Osteocyte (in vitro differentiated cells): ENCODE results near the gene BST1. TPM values are rescaled to one million over a fixed set of nuclear protein-coding genes. Genes with fewer than 3 reads are reported as not detected.

ENCODE experiments used
- DNase-seq: peaks from one replicate; pipeline ENCODE4 v3.0.0; 2021; ENCODE audit warnings: mixed read lengths; ENCODE audit not compliant: unreplicated experiment; ENCODE audit errors: extremely low spot score
- H3K27ac Mint-ChIP-seq: one replicate; pipeline ENCODE4 v1.8.0; 2021; ENCODE audit warnings: mild to moderate bottlenecking, mixed read lengths; ENCODE audit not compliant: unreplicated experiment
- H3K27me3 Mint-ChIP-seq: one replicate; pipeline ENCODE4 v1.8.0; 2021; ENCODE audit warnings: mixed read lengths; ENCODE audit not compliant: unreplicated experiment
- H3K36me3 Mint-ChIP-seq: one replicate; pipeline ENCODE4 v1.8.0; 2021; ENCODE audit warnings: mixed read lengths; ENCODE audit not compliant: unreplicated experiment
- H3K4me1 Mint-ChIP-seq: one replicate; pipeline ENCODE4 v1.8.0; 2021; ENCODE audit warnings: mixed read lengths; ENCODE audit not compliant: unreplicated experiment
- H3K4me3 Mint-ChIP-seq: one replicate; pipeline ENCODE4 v1.8.0; 2021; ENCODE audit warnings: mild to moderate bottlenecking, moderate library complexity, mixed read lengths; ENCODE audit not compliant: unreplicated experiment
- H3K9me3 Mint-ChIP-seq: one replicate; pipeline ENCODE4 v1.8.0; 2021; ENCODE audit warnings: mixed read lengths; ENCODE audit not compliant: unreplicated experiment
- total RNA-seq: library from RNA; stranded (reverse); gene quantifications from 2 replicates; pipeline ENCODE4 v1.2.1, GENCODE V29; 2021
- TF ChIP-seq, protein P1 (sequence below): fragments of 200-600 bp; sonication (generic); IDR thresholded peaks from 2 replicates; pipeline ENCODE4 v1.5.0; 2021; ENCODE audit warnings: antibody characterized with exemption, mild to moderate bottlenecking, moderate library complexity

The BST1 gene
- total RNA-seq, 1 donor from 2014 or later = 0.54 TPM

DNA sequence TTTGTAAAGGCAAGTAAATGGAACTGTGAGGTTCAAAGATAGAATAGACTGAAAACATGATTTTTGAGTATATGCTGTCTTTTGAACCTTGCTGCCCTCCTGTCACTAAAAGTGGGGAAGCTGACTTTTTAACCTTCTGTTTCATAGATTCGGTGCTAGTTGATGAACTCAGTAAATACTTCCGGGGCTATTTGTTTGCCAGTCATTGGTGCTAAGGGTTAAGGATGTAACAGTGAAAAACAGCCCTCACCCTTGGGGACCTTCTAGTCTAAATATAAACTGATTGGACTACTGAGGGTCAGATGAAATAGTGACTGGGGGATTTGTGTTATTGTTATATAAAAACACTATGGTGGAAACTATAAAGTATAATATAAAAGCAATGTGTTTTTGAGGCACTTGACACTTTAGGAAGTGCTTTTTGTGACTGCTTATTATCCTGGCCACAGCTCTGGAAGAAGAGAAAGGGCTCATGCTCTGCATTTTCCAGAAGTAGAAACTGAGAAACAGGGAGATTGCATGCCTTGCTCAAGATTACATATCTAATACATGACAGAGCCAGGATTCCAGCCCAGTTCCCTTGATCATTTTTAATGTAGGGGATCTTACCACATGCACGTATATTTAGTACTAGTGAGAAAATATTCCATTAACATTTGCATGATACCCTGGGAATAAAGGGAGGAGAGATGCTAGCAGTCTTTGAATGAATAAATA is 3.9 kb downstream of the BST1 start:
- Mint-ChIP-seq H3K4me1 (peaks cover 20% of the 10 kb centered on the region), H3K9me3 (no peaks in the 10 kb centered on the region), H3K4me3 (no peak overlapping the region), H3K36me3 (no peaks in the 10 kb centered on the region), H3K27ac (peak overlapping the region; percentile 9), H3K27me3 (no peaks in the 10 kb centered on the region)
- no peak for DNase-seq
- TF ChIP-seq, protein P1, sequence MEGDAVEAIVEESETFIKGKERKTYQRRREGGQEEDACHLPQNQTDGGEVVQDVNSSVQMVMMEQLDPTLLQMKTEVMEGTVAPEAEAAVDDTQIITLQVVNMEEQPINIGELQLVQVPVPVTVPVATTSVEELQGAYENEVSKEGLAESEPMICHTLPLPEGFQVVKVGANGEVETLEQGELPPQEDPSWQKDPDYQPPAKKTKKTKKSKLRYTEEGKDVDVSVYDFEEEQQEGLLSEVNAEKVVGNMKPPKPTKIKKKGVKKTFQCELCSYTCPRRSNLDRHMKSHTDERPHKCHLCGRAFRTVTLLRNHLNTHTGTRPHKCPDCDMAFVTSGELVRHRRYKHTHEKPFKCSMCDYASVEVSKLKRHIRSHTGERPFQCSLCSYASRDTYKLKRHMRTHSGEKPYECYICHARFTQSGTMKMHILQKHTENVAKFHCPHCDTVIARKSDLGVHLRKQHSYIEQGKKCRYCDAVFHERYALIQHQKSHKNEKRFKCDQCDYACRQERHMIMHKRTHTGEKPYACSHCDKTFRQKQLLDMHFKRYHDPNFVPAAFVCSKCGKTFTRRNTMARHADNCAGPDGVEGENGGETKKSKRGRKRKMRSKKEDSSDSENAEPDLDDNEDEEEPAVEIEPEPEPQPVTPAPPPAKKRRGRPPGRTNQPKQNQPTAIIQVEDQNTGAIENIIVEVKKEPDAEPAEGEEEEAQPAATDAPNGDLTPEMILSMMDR = no peak

DNA sequence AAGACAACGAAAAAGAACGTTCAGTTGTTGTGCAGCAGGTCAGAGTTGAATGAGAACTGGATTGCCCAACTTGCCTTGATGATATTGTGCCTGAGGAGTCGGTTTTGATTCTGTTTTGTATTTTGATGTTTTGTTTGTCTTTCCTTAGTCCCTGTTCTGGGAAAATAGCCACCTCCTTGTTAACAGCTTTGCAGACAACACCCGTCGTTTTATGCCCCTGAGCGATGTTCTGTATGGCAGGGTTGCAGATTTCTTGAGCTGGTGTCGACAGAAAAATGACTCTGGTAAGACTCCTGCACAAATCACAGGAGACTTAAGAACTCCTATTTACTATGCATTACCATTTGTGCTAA is 4.5 kb downstream of the BST1 start:
- H3K27ac Mint-ChIP-seq = peak overlapping the region; percentile 9
- no peaks in the 10 kb centered on the region for H3K36me3 Mint-ChIP-seq
- TF ChIP-seq, protein P1 = no peak
- DNase-seq = no peak
- peaks cover 20% of the 10 kb centered on the region for H3K4me1 Mint-ChIP-seq
- H3K27me3 Mint-ChIP-seq = no peaks in the 10 kb centered on the region
- no peaks in the 10 kb centered on the region for H3K9me3 Mint-ChIP-seq
- H3K4me3 Mint-ChIP-seq = no peak overlapping the region

DNA sequence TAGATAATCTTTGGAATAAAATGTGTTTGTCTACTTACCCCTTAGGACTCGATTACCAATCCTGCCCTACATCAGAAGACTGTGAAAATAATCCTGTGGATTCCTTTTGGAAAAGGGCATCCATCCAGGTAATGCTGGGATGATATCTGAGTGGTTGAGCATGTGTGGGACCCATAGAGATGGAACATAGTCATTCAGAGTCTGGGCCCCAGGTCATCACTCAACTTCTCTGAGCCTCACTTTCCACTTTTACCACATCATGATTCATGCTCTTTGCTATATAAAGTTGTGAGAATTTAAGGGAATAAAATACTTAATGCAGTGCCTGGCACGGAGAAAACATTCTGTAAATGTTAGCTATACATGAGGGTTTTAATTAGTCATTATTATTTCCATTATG is 8.9 kb downstream of the BST1 start:
- Mint-ChIP-seq H3K27ac (no peak overlapping the region), H3K4me1 (peaks cover 35% of the 10 kb centered on the region), H3K9me3 (no peaks in the 10 kb centered on the region), H3K36me3 (no peaks in the 10 kb centered on the region), H3K27me3 (no peaks in the 10 kb centered on the region), H3K4me3 (no peak overlapping the region)
- TF ChIP-seq, protein P1 = no peak
- no peak for DNase-seq

DNA sequence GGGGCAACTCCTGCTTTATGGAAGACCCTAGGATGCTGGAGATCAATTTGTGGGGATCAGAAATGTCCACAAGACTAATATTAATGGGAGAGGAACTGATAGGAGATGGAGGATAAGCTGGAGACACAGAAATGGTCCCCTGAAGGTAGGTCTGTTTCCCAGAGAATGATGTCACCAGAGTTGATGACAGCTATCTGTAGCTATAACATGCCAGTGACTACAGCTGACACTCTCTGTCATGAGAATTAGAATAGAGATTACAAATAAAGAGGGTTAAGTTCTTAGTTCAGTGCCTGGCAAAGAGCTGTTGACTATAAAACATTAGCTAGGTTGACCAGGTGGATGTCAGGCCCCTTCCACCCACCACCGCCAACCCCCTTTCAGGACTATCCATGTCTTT is 9.3 kb downstream of the BST1 start:
- no peak for DNase-seq
- H3K4me1 Mint-ChIP-seq = peaks cover 35% of the 10 kb centered on the region
- no peak overlapping the region for H3K27ac Mint-ChIP-seq
- H3K27me3 Mint-ChIP-seq = no peaks in the 10 kb centered on the region
- no peaks in the 10 kb centered on the region for H3K36me3 Mint-ChIP-seq
- TF ChIP-seq, protein P1 = no peak
- H3K9me3 Mint-ChIP-seq = no peaks in the 10 kb centered on the region
- no peak overlapping the region for H3K4me3 Mint-ChIP-seq

DNA sequence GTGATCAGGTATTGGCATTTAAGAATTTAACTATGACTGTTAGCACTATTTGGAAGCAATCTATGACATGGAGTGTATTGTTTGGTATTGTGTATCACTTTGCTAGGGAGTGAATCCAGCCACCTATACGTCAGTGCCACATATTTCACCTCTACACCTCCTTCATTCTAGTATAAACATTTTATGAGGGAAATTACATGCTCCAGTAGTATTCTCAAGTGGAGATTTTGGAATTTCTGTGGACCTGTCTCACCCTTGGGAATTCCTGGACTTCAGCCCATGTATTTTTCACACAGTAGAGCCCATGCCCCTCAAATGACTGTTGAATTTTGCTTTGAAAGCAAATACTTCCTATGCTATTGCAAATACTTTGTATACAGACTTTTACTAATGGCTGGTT is 11.3 kb downstream of the BST1 start:
- Mint-ChIP-seq H3K4me3 (no peak overlapping the region), H3K4me1 (peaks cover 41% of the 10 kb centered on the region), H3K36me3 (no peaks in the 10 kb centered on the region), H3K27ac (no peak overlapping the region), H3K27me3 (no peaks in the 10 kb centered on the region), H3K9me3 (no peaks in the 10 kb centered on the region)
- TF ChIP-seq, protein P1 = no peak
- DNase-seq = no peak
